Stimulated activated CD8-positive, alpha-beta memory T cell treated with anti-CD3 and anti-CD28 coated beads, Interleukin-12 subunit alpha, Interleukin-12 subunit beta, amount 100 ng/mL, for 1 hour (primary cell): ENCODE data around the gene MET.
"Not testable (repeated sequence)": the region's sequence is repeated elsewhere in the genome, so short reads cannot be mapped to it uniquely, and the experiment has no call there.

Experiments used
- DNase-seq: peaks from one replicate; pipeline ENCODE4 v3.0.0-alpha.2; 2020; ENCODE audit warnings: low read depth

The MET gene

GRCh38 chr7:116698930-116699721 is 27.1 kb downstream of the MET start:
- no peak for DNase-seq

GRCh38 chr7:116699722-116700120 is 27.7 kb downstream of the MET start:
- DNase-seq = no peak

GRCh38 chr7:116702046-116702785 is 30.2 kb downstream of the MET start:
- DNase-seq = no peak

GRCh38 chr7:116704650-116705228 is 32.7 kb downstream of the MET start:
- no peak for DNase-seq

- DNase-seq = no peak
Measured at GRCh38 chr7:116705419-116705818, 33.4 kb downstream of the MET start.

GRCh38 chr7:116706668-116707126 is 34.7 kb downstream of the MET start:
- DNase-seq = no peak

- DNase-seq = no peak
Measured at GRCh38 chr7:116707289-116707688, 35.3 kb downstream of the MET start.

- no peak for DNase-seq
Measured at GRCh38 chr7:116708248-116708647, 36.3 kb downstream of the MET start.

- no peak for DNase-seq
Measured at GRCh38 chr7:116708861-116709260, 36.9 kb downstream of the MET start.

- no peak for DNase-seq
Measured at GRCh38 chr7:116709336-116709735, 37.3 kb downstream of the MET start.

GRCh38 chr7:116710764-116711452 is 38.9 kb downstream of the MET start:
- DNase-seq = no peak

GRCh38 chr7:116711790-116712189 is 39.8 kb downstream of the MET start:
- no peak for DNase-seq

GRCh38 chr7:116713500-116713899 is 41.5 kb downstream of the MET start:
- DNase-seq = no peak

- no peak for DNase-seq
Measured at GRCh38 chr7:116713918-116714317, 41.9 kb downstream of the MET start.

- no peak for DNase-seq
Measured at GRCh38 chr7:116715077-116715476, 43.1 kb downstream of the MET start.

GRCh38 chr7:116717137-116717536 is 45.1 kb downstream of the MET start:
- DNase-seq = no peak

- not testable (repeated sequence) for DNase-seq
Measured at GRCh38 chr7:116723959-116724529, 52.0 kb downstream of the MET start.

- DNase-seq = no peak
Measured at GRCh38 chr7:116724560-116725231, 52.7 kb downstream of the MET start.

GRCh38 chr7:116726149-116726548 is 54.2 kb downstream of the MET start:
- DNase-seq = no peak

- DNase-seq = no peak
Measured at GRCh38 chr7:116726713-116727431, 54.9 kb downstream of the MET start.
